ENCODE results near the gene ZDHHC14. TPM values are rescaled to one million over a fixed set of nuclear protein-coding genes. Genes with fewer than 3 reads are reported as not detected.

ZDHHC14 gene
- total and polyA plus RNA-seq, 2 experiments from 2014 or later, result 3.0 to 7.4 TPM

- H3K9me3 Mint-ChIP-seq, result peaks cover 15% of the 10 kb centered on the region
- ATAC-seq (no peak), DNase-seq (ENCODE audit: low spot score) (no peak)
- Histone ChIP-seq H2AFZ (no peak overlapping the region), H3K36me3 (ENCODE audit: insufficient read depth) (no peaks in the 10 kb centered on the region; the same call in 1 of the 2 replicates), H4K20me1 (replicated peaks; ENCODE audit: insufficient read depth) (no peaks in the 10 kb centered on the region), H3K27me3 (ENCODE audit: insufficient read depth) (no peaks in the 10 kb centered on the region), H3K4me3 (no peak overlapping the region), H3K4me2 (no peak overlapping the region), H3K27ac (ENCODE audit: low read depth) (no peak overlapping the region), H3F3A (replicated peaks; ENCODE audit: low read depth) (no peaks in the 10 kb centered on the region), H3K4me1 (ENCODE audit: insufficient read depth) (no peaks in the 10 kb centered on the region), H3K9me2 (ENCODE audit: insufficient read depth) (no peaks in the 10 kb centered on the region), H3K79me2 (replicated peaks; ENCODE audit: insufficient read depth) (no peaks in the 10 kb centered on the region)
- H3K36me3 Mint-ChIP-seq (ENCODE audit: low read depth), result peaks cover 11% of the 10 kb centered on the region; the same call in 2 of the 3 replicates
- no peak overlapping the region for H3K27ac Mint-ChIP-seq
- peaks cover 5% of the 10 kb centered on the region; the same call in 2 of the 3 replicates for H3K4me1 Mint-ChIP-seq
- TF ChIP-seq, protein P1, sequence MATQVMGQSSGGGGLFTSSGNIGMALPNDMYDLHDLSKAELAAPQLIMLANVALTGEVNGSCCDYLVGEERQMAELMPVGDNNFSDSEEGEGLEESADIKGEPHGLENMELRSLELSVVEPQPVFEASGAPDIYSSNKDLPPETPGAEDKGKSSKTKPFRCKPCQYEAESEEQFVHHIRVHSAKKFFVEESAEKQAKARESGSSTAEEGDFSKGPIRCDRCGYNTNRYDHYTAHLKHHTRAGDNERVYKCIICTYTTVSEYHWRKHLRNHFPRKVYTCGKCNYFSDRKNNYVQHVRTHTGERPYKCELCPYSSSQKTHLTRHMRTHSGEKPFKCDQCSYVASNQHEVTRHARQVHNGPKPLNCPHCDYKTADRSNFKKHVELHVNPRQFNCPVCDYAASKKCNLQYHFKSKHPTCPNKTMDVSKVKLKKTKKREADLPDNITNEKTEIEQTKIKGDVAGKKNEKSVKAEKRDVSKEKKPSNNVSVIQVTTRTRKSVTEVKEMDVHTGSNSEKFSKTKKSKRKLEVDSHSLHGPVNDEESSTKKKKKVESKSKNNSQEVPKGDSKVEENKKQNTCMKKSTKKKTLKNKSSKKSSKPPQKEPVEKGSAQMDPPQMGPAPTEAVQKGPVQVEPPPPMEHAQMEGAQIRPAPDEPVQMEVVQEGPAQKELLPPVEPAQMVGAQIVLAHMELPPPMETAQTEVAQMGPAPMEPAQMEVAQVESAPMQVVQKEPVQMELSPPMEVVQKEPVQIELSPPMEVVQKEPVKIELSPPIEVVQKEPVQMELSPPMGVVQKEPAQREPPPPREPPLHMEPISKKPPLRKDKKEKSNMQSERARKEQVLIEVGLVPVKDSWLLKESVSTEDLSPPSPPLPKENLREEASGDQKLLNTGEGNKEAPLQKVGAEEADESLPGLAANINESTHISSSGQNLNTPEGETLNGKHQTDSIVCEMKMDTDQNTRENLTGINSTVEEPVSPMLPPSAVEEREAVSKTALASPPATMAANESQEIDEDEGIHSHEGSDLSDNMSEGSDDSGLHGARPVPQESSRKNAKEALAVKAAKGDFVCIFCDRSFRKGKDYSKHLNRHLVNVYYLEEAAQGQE (IDR thresholded peaks at IDR 0.05; ENCODE audit: unreplicated experiment), result no peak
- no peak for TF ChIP-seq EZH2 (IDR thresholded peaks at IDR 0.05; ENCODE audit: low read depth, unreplicated experiment)
- TF ChIP-seq CREB1 (CRISPR knock-in tag; IDR thresholded peaks at IDR 0.05; ENCODE audit: low read depth), result no peak
- no peak for TF ChIP-seq NANOG (IDR thresholded peaks at IDR 0.05; ENCODE audit: borderline replicate concordance)
- TF ChIP-seq STAT1 (IDR thresholded peaks at IDR 0.05; ENCODE audit: unreplicated experiment), result no peak
- no peak for TF ChIP-seq JUNB (IDR thresholded peaks at IDR 0.05; ENCODE audit: unreplicated experiment)
- no peak for TF ChIP-seq EZH2phosphoT487 (IDR thresholded peaks at IDR 0.05; ENCODE audit: unreplicated experiment)
- no peak for TF ChIP-seq CTCF (conservative IDR thresholded peaks at IDR 0.05; ENCODE audit: low read depth in 2 of 2)
- no peak overlapping the region for H3K4me3 Mint-ChIP-seq
- no peaks in the 10 kb centered on the region for H3K27me3 Mint-ChIP-seq (ENCODE audit: insufficient read depth, low read depth, poor library complexity)
These were observed 203.0 kb downstream of the ZDHHC14 start for GRCh38 chr6:157584036-157584435.

- no peak for ATAC-seq
- no peak overlapping the region for H3K4me2 ChIP-seq
- Mint-ChIP-seq H3K9me3 (peaks cover 29% of the 10 kb centered on the region), H3K27ac (no peak overlapping the region), H3K4me3 (no peak overlapping the region), H3K4me1 (peaks cover 5% of the 10 kb centered on the region; the same call in 2 of the 3 replicates), H3K27me3 (ENCODE audit: insufficient read depth, low read depth, poor library complexity) (no peaks in the 10 kb centered on the region), H3K36me3 (ENCODE audit: low read depth) (peaks cover 25% of the 10 kb centered on the region)
- H3K9me2 ChIP-seq (ENCODE audit: insufficient read depth), result no peaks in the 10 kb centered on the region
- no peaks in the 10 kb centered on the region for H3K79me2 ChIP-seq (replicated peaks; ENCODE audit: insufficient read depth)
- no peaks in the 10 kb centered on the region for H4K20me1 ChIP-seq (replicated peaks; ENCODE audit: insufficient read depth)
- H3K4me3 ChIP-seq, result no peak overlapping the region
- no peak overlapping the region for H2AFZ ChIP-seq
- no peak overlapping the region for H3K27ac ChIP-seq (ENCODE audit: low read depth)
- peaks cover 14% of the 10 kb centered on the region for H3K36me3 ChIP-seq (ENCODE audit: insufficient read depth)
- no peaks in the 10 kb centered on the region for H3K4me1 ChIP-seq (ENCODE audit: insufficient read depth)
- no peak for DNase-seq (ENCODE audit: low spot score)
- no peaks in the 10 kb centered on the region for H3F3A ChIP-seq (replicated peaks; ENCODE audit: low read depth)
- no peaks in the 10 kb centered on the region for H3K27me3 ChIP-seq (ENCODE audit: insufficient read depth)
- no peak for TF ChIP-seq NANOG (IDR thresholded peaks at IDR 0.05; ENCODE audit: borderline replicate concordance)
- no peak for TF ChIP-seq JUNB (IDR thresholded peaks at IDR 0.05; ENCODE audit: unreplicated experiment)
- no peak for TF ChIP-seq ZNF114 (CRISPR knock-in tag; IDR thresholded peaks at IDR 0.05)
These were observed 204.5 kb downstream of the ZDHHC14 start for GRCh38 chr6:157585274-157586087.
